ENCODE data around the gene MYH11. TPM values are rescaled to one million over a fixed set of nuclear protein-coding genes. Genes with fewer than 3 reads are reported as not detected.
"Not testable (repeated sequence)": the region's sequence is repeated elsewhere in the genome, so short reads cannot be mapped to it uniquely, and the experiment has no call there.

MYH11 gene
- total and polyA plus RNA-seq, 8 donors: 1.6 to 24.7 (median 5.0) TPM

DNA sequence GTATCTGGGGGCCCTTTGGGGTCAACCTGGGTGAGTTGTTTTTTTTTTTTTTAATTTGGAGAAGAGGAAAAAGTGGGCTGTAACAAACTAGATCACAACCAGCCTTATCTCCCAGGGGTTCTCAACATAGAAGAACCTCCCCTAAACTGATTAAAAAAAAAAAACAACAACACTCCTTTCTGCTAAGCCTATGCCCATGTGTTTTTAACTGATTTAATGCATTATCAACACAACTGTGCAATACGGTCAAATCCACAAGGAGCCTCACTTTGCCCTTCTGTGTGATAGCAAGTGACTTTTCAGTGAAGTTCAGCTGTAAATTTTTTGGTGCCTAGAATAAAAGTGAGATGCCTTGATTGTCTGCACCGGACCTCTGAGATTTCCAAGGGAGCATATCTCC is 646 bp downstream of the MYH11 start:
- Histone ChIP-seq H3K4me3 (no peak overlapping the region), H3K9me3 (no peaks in the 10 kb centered on the region), H3K36me3 (no peaks in the 10 kb centered on the region), H3K4me1 (peaks cover 0 to 5% (median 0%) of the 10 kb centered on the region in 3 donors), H3K27ac (no peak overlapping the region), H3K27me3 (peaks cover 0 to 6% (median 2%) of the 10 kb centered on the region in 4 donors)
- intact Hi-C loops (cut with DNase I): no loop called here
- DNase-seq (no peak), ATAC-seq (no peak), FAIRE-seq (no peak)
- WGBS, 2 donors: 29 to 40% methylated on average over 2 of the region's 2 CpGs
- no peak for TF ChIP-seq CTCF (IDR thresholded peaks at IDR 0.05)

DNA sequence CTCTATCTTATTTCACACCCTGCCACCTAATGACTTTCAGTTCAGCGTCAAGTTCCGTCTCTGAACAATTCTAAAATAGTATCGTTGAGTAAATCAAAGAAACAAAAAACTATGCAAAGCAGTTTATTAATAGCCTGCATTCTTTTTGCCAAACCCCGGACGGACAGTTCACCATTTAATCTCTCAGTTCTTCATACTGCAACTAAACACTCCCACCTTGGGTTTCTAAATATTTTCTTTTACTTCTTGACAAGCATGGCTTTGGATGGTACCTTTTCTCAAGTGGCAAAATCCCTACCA is 1.2 kb downstream of the MYH11 start:
- ATAC-seq (no peak), DNase-seq (no peak), FAIRE-seq (no peak)
- Histone ChIP-seq H3K27me3 (peaks cover 0 to 6% (median 2%) of the 10 kb centered on the region in 4 donors), H3K4me1 (peaks cover 0 to 5% (median 0%) of the 10 kb centered on the region in 3 donors), H3K36me3 (no peaks in the 10 kb centered on the region), H3K4me3 (no peak overlapping the region), H3K9me3 (no peaks in the 10 kb centered on the region), H3K27ac (no peak overlapping the region)
- WGBS, 2 donors: 20 to 47% methylated on average over 5 of the region's 5 CpGs
- intact Hi-C loops (cut with DNase I): no loop called here
- no peak for TF ChIP-seq CTCF (IDR thresholded peaks at IDR 0.05)

DNA sequence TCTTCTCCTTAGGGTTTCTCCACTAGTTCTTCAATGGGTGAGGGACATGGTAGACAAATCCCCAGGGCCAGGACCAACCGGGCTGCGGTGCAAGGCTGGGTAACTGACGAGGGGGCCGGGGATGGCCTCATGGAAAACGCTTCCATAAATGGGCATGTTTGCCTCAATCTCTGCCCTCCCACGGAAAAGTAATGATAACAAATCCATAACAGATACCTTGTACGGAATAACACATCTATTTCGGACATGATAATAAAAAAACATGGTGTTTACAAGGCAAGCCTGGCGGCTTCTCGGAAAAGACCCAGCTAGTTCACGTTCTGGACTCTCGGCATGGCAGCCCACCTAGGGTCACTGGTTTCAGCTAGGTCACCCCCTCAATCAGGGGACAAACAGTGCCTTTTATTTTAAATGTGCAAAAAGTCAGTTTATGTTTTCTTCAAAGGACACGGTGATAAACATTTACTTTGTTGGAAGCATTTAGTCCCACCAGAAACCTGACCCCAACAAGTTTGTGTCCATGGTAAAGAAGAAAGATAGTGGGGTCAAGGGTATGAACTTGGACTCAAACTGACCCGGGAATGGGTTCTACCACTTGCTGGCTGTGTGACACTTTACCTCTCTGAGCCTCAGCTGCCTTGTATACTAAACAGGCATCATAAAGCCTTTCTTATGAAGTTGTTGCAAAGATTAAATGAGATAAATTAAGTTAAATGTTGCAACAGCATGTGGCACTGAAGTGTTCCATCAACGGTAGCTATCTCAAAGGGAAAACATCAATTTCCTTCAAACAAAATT is 1.7 kb downstream of the MYH11 start:
- no peak for TF ChIP-seq CTCF (IDR thresholded peaks at IDR 0.05)
- intact Hi-C loops (cut with DNase I): no loop called here
- Histone ChIP-seq H3K27ac (no peak overlapping the region), H3K4me1 (peaks cover 0 to 5% (median 0%) of the 10 kb centered on the region in 3 donors), H3K4me3 (no peak overlapping the region), H3K36me3 (no peaks in the 10 kb centered on the region), H3K27me3 (peaks cover 0 to 6% (median 2%) of the 10 kb centered on the region in 4 donors), H3K9me3 (no peaks in the 10 kb centered on the region)
- FAIRE-seq: no peak
- 44 to 56% methylated on average over 15 of the region's 15 CpGs for WGBS, 2 donors
- no peak for DNase-seq
- ATAC-seq: no peak

GRCh38 chr16:15854061-15854460 is 2.8 kb downstream of the MYH11 start:
- DNase-seq: no peak
- H3K27ac ChIP-seq: no peak overlapping the region
- peaks cover 0 to 5% (median 0%) of the 10 kb centered on the region in 3 donors for H3K4me1 ChIP-seq
- no peaks in the 10 kb centered on the region for H3K9me3 ChIP-seq
- intact Hi-C loops (cut with DNase I): no loop called here
- no peak for FAIRE-seq
- ATAC-seq: no peak
- TF ChIP-seq CTCF (IDR thresholded peaks at IDR 0.05): no peak
- H3K4me3 ChIP-seq: no peak overlapping the region
- no peaks in the 10 kb centered on the region for H3K36me3 ChIP-seq
- peaks cover 0 to 6% (median 2%) of the 10 kb centered on the region in 4 donors for H3K27me3 ChIP-seq
- 45 to 50% methylated on average over 3 of the region's 3 CpGs for WGBS, 2 donors

GRCh38 chr16:15853021-15853420 is 3.8 kb downstream of the MYH11 start:
- no peak overlapping the region for H3K4me3 ChIP-seq
- ATAC-seq (no peak), DNase-seq (no peak), FAIRE-seq (no peak)
- no peak for TF ChIP-seq CTCF (IDR thresholded peaks at IDR 0.05)
- no peaks in the 10 kb centered on the region for H3K9me3 ChIP-seq
- WGBS, 2 donors: 80 to 91% methylated on average over 4 of the region's 4 CpGs
- peaks cover 0 to 6% (median 2%) of the 10 kb centered on the region in 4 donors for H3K27me3 ChIP-seq
- H3K4me1 ChIP-seq: peaks cover 0 to 5% (median 0%) of the 10 kb centered on the region in 3 donors
- intact Hi-C loops (cut with DNase I): no loop called here
- H3K36me3 ChIP-seq: no peaks in the 10 kb centered on the region
- H3K27ac ChIP-seq: no peak overlapping the region

GRCh38 chr16:15850555-15850954 is 6.3 kb downstream of the MYH11 start:
- FAIRE-seq; H3K27ac ChIP-seq; intact Hi-C loops (cut with DNase I); H3K4me3 ChIP-seq; DNase-seq; H3K4me1 ChIP-seq; H3K27me3 ChIP-seq; H3K36me3 ChIP-seq; H3K9me3 ChIP-seq; ATAC-seq: not testable (repeated sequence)
- 94 to 95% methylated on average over 6 of the region's 6 CpGs for WGBS, 2 donors

Data from pancreas (tissue), 10 donors.